Inflammatory macrophage treated with lipopolysaccharide for 4 hours (primary cell): ENCODE results near the gene SLC6A16.
A peak's percentile ranks its signal among the peaks of the same experiment; 100 is the strongest.
"Not testable (repeated sequence)": the region's sequence is repeated elsewhere in the genome, so short reads cannot be mapped to it uniquely, and the experiment has no call there.

Source experiments
- DNase-seq: peaks from one replicate; pipeline ENCODE4 v3.0.0-alpha.2; 2020

SLC6A16 gene

GRCh38 chr19:49324801-49325576, at the start of gene SLC6A16:
Gene SLC6A16 (minus strand): TSS chr19:49325191. CDS start chr19:49311347, 13,844 bp downstream.
- DNase-seq = no peak

GRCh38 chr19:49373174-49373573, 48.2 kb upstream of the SLC6A16 start:
- DNase-seq = not testable (repeated sequence)

GRCh38 chr19:49371184-49371583, 46.2 kb upstream of the SLC6A16 start:
- DNase-seq = no peak

- no peak for DNase-seq
These were observed 43.8 kb upstream of the SLC6A16 start for GRCh38 chr19:49368711-49369358.

GRCh38 chr19:49366110-49366509, 41.1 kb upstream of the SLC6A16 start:
- DNase-seq = peak; percentile 20

- DNase-seq = no peak
These were observed 39.2 kb upstream of the SLC6A16 start for GRCh38 chr19:49364083-49364737.

- DNase-seq = peak; percentile 99
These were observed 38.5 kb upstream of the SLC6A16 start, which contains the start of gene DKKL1 for GRCh38 chr19:49363268-49364082. Gene DKKL1 (plus strand): TSS chr19:49363877. CDS start chr19:49363999, 122 bp downstream.

GRCh38 chr19:49362929-49363267, 37.9 kb upstream of the SLC6A16 start:
- no peak for DNase-seq

- DNase-seq = no peak
These were observed 37.3 kb upstream of the SLC6A16 start, which contains the start of gene TEAD2 for GRCh38 chr19:49362048-49362928. Gene TEAD2 (minus strand): TSS chr19:49362416. CDS start chr19:49360075, 2,341 bp downstream.

GRCh38 chr19:49361438-49362047, 36.6 kb upstream of the SLC6A16 start:
- no peak for DNase-seq

GRCh38 chr19:49359851-49360820, 35.1 kb upstream of the SLC6A16 start:
- DNase-seq = no peak

- DNase-seq = no peak
These were observed 32.2 kb upstream of the SLC6A16 start for GRCh38 chr19:49357186-49357585.

GRCh38 chr19:49356382-49356781, 31.4 kb upstream of the SLC6A16 start:
- DNase-seq = no peak

GRCh38 chr19:49355909-49356353, 30.9 kb upstream of the SLC6A16 start:
- DNase-seq = peak; percentile 42

- no peak for DNase-seq
These were observed 24.6 kb upstream of the SLC6A16 start for GRCh38 chr19:49349567-49349966.

GRCh38 chr19:49348305-49349189, 23.6 kb upstream of the SLC6A16 start:
- no peak for DNase-seq

GRCh38 chr19:49347835-49348234, 22.8 kb upstream of the SLC6A16 start:
- peak; percentile 46 for DNase-seq

- DNase-seq = no peak
These were observed 22.2 kb upstream of the SLC6A16 start for GRCh38 chr19:49347191-49347590.
